GM18951 (cell line): ENCODE data around the gene WNT5A.

Experiments
- POLR2A ChIP-seq: IDR thresholded peaks from 4 replicates; pipeline ENCODE4 v1.6.1; 2011; ENCODE audit warnings: mild to moderate bottlenecking; ENCODE audit not compliant: insufficient read length, insufficient read depth; ENCODE audit errors: extremely low read depth
- in situ Hi-C: fragments of 300-500 bp; cut with MboI; formaldehyde crosslinking; loops from one replicate; pipeline ENCODE4 v1.12.0; 2022; ENCODE audit warnings: low sequenced_read_pairs, mixed read lengths, inconsistent platforms; ENCODE audit not compliant: unreplicated experiment

The WNT5A gene

GRCh38 chr3:55482496-55483195, 4.5 kb downstream of the WNT5A start:
- in situ Hi-C loops = loop anchor here (10.0 to 25.0 kb wide), 2 partner anchors 255 to 772 kb away; no protein-coding TSS in a partner anchor
- no peak for TF ChIP-seq POLR2A

- TF ChIP-seq POLR2A = no peak
- in situ Hi-C loops = loop anchor here (10.0 to 25.0 kb wide), 2 partner anchors 255 to 773 kb away; no protein-coding TSS in a partner anchor
Measured at GRCh38 chr3:55481744-55482495, 5.2 kb downstream of the WNT5A start.

- in situ Hi-C loops = loop anchor here (10.0 to 25.0 kb wide), 2 partner anchors 256 to 774 kb away; no protein-coding TSS in a partner anchor
- TF ChIP-seq POLR2A = no peak
Measured at GRCh38 chr3:55480911-55481743, 6.0 kb downstream of the WNT5A start.

- TF ChIP-seq POLR2A = no peak
- in situ Hi-C loops = loop anchor here (25.0 kb wide), 1 partner anchor 260 kb away; no protein-coding TSS in a partner anchor
Measured at GRCh38 chr3:55477306-55478303, 9.5 kb downstream of the WNT5A start.

- in situ Hi-C loops = loop anchor here (25.0 kb wide), 1 partner anchor 261 kb away; no protein-coding TSS in a partner anchor
- no peak for TF ChIP-seq POLR2A
Measured at GRCh38 chr3:55476515-55476914, 10.6 kb downstream of the WNT5A start.

GRCh38 chr3:55474213-55474632, 12.9 kb downstream of the WNT5A start:
- no peak for TF ChIP-seq POLR2A
- in situ Hi-C loops = no loop called here

- no peak for TF ChIP-seq POLR2A
- in situ Hi-C loops = no loop called here
Measured at GRCh38 chr3:55473788-55474187, 13.3 kb downstream of the WNT5A start.

- in situ Hi-C loops = no loop called here
- no peak for TF ChIP-seq POLR2A
Measured at GRCh38 chr3:55471522-55472280, 15.4 kb downstream of the WNT5A start.

GRCh38 chr3:55471084-55471483, 16.0 kb downstream of the WNT5A start:
- in situ Hi-C loops = no loop called here
- TF ChIP-seq POLR2A = no peak

GRCh38 chr3:55469957-55470526, 17.1 kb downstream of the WNT5A start:
- in situ Hi-C loops = no loop called here

GRCh38 chr3:55468251-55468650, 18.9 kb downstream of the WNT5A start:
- in situ Hi-C loops = no loop called here
- no peak for TF ChIP-seq POLR2A

More at GRCh38 chr3:55469957-55470526, 17.1 kb downstream of the WNT5A start:
- TF ChIP-seq POLR2A = no peak
